ENCODE data around the gene CD82. TPM values are rescaled to one million over a fixed set of nuclear protein-coding genes. Genes with fewer than 3 reads are reported as not detected.

Gene CD82
- total and polyA plus RNA-seq, 4 experiments from 2014 or later: 130 to 260 (median 191) TPM

GRCh38 chr11:44596525-44597276, 31.2 kb downstream of the CD82 start:
- H3K27ac ChIP-seq (ENCODE audit: low read depth, low read length): peak overlapping the region; percentile 83
- peak overlapping the region; percentile 29 to 36 for H3K4me3 ChIP-seq (ENCODE audit: low read length in 2 of 2)
- H3K9me3 ChIP-seq (ENCODE audit: control insufficient read depth in 1 of 2, low read length in 2 of 2): no peaks in the 10 kb centered on the region
- intact Hi-C loops (cut with micrococcal nuclease): loop anchor here (1.0 kb wide), 3 partner anchors 15 to 31 kb away; partner anchors contain the start of gene CD82
- ChIA-PET CTCF (ENCODE audit: partially characterized antibody) (interaction anchor here (0.7 to 4.8 kb wide), 16 partner anchors 8 to 340 kb away, joined by 3 to 28 read pairs (median 6); partner anchors contain the start of gene CD82), POLR2A (ENCODE audit: partially characterized antibody) (interaction anchor here (0.7 to 18.2 kb wide), 10 partner anchors 10 to 85 kb away, joined by 3 to 287 read pairs (median 12); partner anchors contain the start of gene CD82)
- Mint-ChIP-seq H3K27ac (peak overlapping the region; percentile 94 to 99 (median 98)), H3K4me3 (peak overlapping the region; percentile 81 to 90 (median 85)), H3K27me3 (no peaks in the 10 kb centered on the region), H3K36me3 (peaks cover 19 to 34% of the 10 kb centered on the region in 2 donors), H3K4me1 (peaks cover 47 to 95% (median 76%) of the 10 kb centered on the region in 4 donors), H3K9me3 (no peaks in the 10 kb centered on the region)
- peak; percentile 82 to 92 (median 84) for DNase-seq
- H3K36me3 ChIP-seq (ENCODE audit: insufficient read depth, low read length): no peaks in the 10 kb centered on the region
- H3K4me1 ChIP-seq (ENCODE audit: insufficient read depth, low read length): peaks cover 96% of the 10 kb centered on the region
- H3K27me3 ChIP-seq (ENCODE audit: insufficient read depth, low read length): no peaks in the 10 kb centered on the region

DNA sequence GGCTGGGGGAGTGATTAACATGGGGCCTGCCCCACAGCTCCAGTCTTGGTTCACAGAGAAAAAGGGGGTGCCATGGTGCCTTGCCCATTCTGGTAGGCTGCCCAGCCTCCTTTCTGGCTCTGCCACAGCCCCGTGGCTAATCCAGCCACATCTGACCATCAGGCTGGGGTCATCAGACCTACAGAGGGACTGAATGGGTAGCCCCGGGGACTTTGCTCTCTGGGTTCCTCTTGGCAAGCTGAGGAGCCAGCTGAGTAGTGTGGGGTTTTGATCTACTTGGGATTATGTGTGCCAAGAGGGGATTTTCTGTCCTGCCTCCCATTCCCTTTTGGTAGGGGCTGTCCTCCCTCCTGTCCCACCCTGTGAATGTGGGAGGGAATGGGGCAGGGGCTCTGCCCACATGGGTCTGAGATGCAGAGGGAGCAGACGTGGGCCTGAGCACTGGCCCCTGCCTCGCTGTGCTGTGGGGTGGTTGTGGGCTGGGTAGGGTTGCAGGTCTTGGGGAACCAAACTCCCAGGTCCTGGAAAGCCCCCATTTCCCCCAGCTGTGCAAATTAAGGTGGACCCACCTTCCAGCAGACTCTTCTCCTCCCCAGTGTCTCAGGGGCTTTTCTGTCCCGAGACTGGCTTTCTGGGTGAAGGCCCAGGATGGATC, 32.0 kb downstream of the CD82 start:
- Mint-ChIP-seq H3K4me3 (peak overlapping the region; percentile 38 to 90 (median 85)), H3K36me3 (peaks cover 15 to 31% of the 10 kb centered on the region in 2 donors), H3K27ac (peak overlapping the region; percentile 94 to 99 (median 98)), H3K4me1 (peaks cover 42 to 95% (median 70%) of the 10 kb centered on the region in 4 donors), H3K9me3 (no peaks in the 10 kb centered on the region), H3K27me3 (no peaks in the 10 kb centered on the region)
- ChIA-PET CTCF (ENCODE audit: partially characterized antibody) (interaction anchor here (0.9 to 4.8 kb wide), 6 partner anchors 14 to 41 kb away, joined by 3 to 22 read pairs (median 12); partner anchors contain the start of gene CD82), POLR2A (ENCODE audit: partially characterized antibody) (interaction anchor here (0.9 to 18.2 kb wide), 7 partner anchors 10 to 84 kb away, joined by 4 to 287 read pairs (median 14); partner anchors contain the start of gene CD82)
- intact Hi-C loops (cut with micrococcal nuclease): loop anchor here (1.0 kb wide), 1 partner anchor 14 kb away; no protein-coding TSS in a partner anchor
- H3K27me3 ChIP-seq (ENCODE audit: insufficient read depth, low read length): no peaks in the 10 kb centered on the region
- peak overlapping the region; percentile 29 to 36 for H3K4me3 ChIP-seq (ENCODE audit: low read length in 2 of 2)
- H3K36me3 ChIP-seq (ENCODE audit: insufficient read depth, low read length): peaks cover 4% of the 10 kb centered on the region
- H3K27ac ChIP-seq (ENCODE audit: low read depth, low read length): peak overlapping the region; percentile 83
- no peaks in the 10 kb centered on the region for H3K9me3 ChIP-seq (ENCODE audit: control insufficient read depth in 1 of 2, low read length in 2 of 2)
- peak in 1 of 5 donors; percentile 51 for DNase-seq
- peaks cover 92% of the 10 kb centered on the region for H3K4me1 ChIP-seq (ENCODE audit: insufficient read depth, low read length)

GRCh38 chr11:44598831-44599230, 33.4 kb downstream of the CD82 start:
- H3K9me3 Mint-ChIP-seq: no peaks in the 10 kb centered on the region
- H3K27ac ChIP-seq (ENCODE audit: low read depth, low read length): peak overlapping the region; percentile 28
- no peaks in the 10 kb centered on the region for H3K27me3 ChIP-seq (ENCODE audit: insufficient read depth, low read length)
- no peaks in the 10 kb centered on the region for H3K27me3 Mint-ChIP-seq
- POLR2A ChIA-PET (ENCODE audit: partially characterized antibody): interaction anchor here (1.2 to 18.2 kb wide), 4 partner anchors 9 to 30 kb away, joined by 3 to 287 read pairs (median 106); partner anchors contain the start of gene CD82
- peak overlapping the region; percentile 79 to 94 (median 90) for H3K27ac Mint-ChIP-seq
- CTCF ChIA-PET (ENCODE audit: partially characterized antibody): interaction anchor here (1.0 to 3.2 kb wide), 8 partner anchors 11 to 42 kb away, joined by 3 to 11 read pairs (median 6); partner anchors contain the start of gene CD82
- intact Hi-C loops (cut with micrococcal nuclease): no loop called here
- peak overlapping the region in 2 of 8 donors; percentile 10 to 46 for H3K4me3 Mint-ChIP-seq
- H3K36me3 ChIP-seq (ENCODE audit: insufficient read depth, low read length): peaks cover 18% of the 10 kb centered on the region
- DNase-seq: no peak
- no peaks in the 10 kb centered on the region for H3K9me3 ChIP-seq (ENCODE audit: control insufficient read depth in 1 of 2, low read length in 2 of 2)
- no peak overlapping the region for H3K4me3 ChIP-seq (ENCODE audit: low read length in 2 of 2)
- peaks cover 9 to 27% of the 10 kb centered on the region in 2 donors for H3K36me3 Mint-ChIP-seq
- peaks cover 83% of the 10 kb centered on the region for H3K4me1 ChIP-seq (ENCODE audit: insufficient read depth, low read length)
- H3K4me1 Mint-ChIP-seq: peaks cover 36 to 82% (median 60%) of the 10 kb centered on the region in 4 donors

DNA sequence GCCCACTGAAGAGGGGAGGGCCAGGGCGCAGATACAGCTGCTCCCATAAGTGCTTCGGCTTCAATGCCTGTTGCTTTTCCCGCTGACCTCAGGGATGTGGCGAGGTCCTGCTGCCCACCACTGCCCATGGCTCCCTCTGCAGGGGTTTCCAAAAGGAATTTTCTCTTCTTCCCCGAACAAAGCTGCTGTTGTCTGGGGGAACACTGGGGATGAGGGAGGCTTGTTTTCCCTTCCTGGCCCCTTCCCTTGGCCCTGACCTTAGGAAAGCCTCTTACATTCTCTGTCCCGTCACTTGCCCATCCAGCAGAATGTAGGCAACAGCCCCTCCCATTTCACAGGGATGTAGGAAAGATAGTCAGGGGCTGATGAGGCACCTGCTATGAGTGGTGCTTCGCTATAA, 34.8 kb downstream of the CD82 start:
- H3K9me3 Mint-ChIP-seq: no peaks in the 10 kb centered on the region
- no peak overlapping the region for H3K4me3 ChIP-seq (ENCODE audit: low read length in 2 of 2)
- no peaks in the 10 kb centered on the region for H3K27me3 ChIP-seq (ENCODE audit: insufficient read depth, low read length)
- H3K27ac Mint-ChIP-seq: peak overlapping the region; percentile 31 to 89 (median 77)
- no peaks in the 10 kb centered on the region for H3K27me3 Mint-ChIP-seq
- no peak overlapping the region for H3K27ac ChIP-seq (ENCODE audit: low read depth, low read length)
- intact Hi-C loops (cut with micrococcal nuclease): no loop called here
- POLR2A ChIA-PET (ENCODE audit: partially characterized antibody): interaction anchor here (1.2 to 18.2 kb wide), 3 partner anchors 13 to 32 kb away, joined by 3 to 287 read pairs (median 210); partner anchors contain the start of gene CD82
- no peaks in the 10 kb centered on the region for H3K9me3 ChIP-seq (ENCODE audit: control insufficient read depth in 1 of 2, low read length in 2 of 2)
- H3K36me3 Mint-ChIP-seq: peaks cover 15 to 35% of the 10 kb centered on the region in 2 donors
- CTCF ChIA-PET (ENCODE audit: partially characterized antibody): interaction anchor here (1.4 to 2.5 kb wide), 4 partner anchors 8 to 43 kb away, joined by 4 to 10 read pairs (median 4); no protein-coding TSS in a partner anchor
- H3K4me1 ChIP-seq (ENCODE audit: insufficient read depth, low read length): peaks cover 69% of the 10 kb centered on the region
- peaks cover 31 to 68% (median 47%) of the 10 kb centered on the region in 4 donors for H3K4me1 Mint-ChIP-seq
- peaks cover 28% of the 10 kb centered on the region for H3K36me3 ChIP-seq (ENCODE audit: insufficient read depth, low read length)
- no peak for DNase-seq
- H3K4me3 Mint-ChIP-seq: peak overlapping the region in 1 of 8 donors; percentile 8

DNA sequence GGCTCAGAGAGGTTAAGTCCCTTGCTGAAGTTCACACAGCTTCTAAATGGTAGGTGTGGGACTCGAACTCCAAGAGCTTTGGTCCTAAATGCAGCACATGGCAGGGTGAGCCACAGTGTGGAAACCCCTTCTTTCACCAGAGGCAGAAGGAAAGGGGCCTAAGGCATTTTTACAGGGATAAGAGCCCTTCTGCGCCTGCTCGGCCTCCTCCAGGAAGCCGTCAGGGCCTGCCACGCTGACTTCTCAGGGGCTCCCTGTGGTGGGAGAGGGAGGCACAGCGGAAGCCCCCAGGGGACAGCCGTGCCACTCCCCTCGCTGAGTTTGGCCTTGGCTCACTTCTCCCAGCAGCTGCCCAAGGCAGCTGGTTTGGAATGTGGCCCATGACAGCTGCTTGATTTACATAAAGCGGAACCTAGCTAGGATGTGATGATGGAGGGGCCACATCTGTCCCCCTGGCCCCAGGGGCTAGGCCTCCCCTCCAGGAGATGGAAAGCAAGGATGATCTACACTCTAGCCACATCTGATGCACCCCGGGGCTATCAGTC, 35.4 kb downstream of the CD82 start:
- H3K27me3 ChIP-seq (ENCODE audit: insufficient read depth, low read length): no peaks in the 10 kb centered on the region
- H3K36me3 ChIP-seq (ENCODE audit: insufficient read depth, low read length): peaks cover 35% of the 10 kb centered on the region
- intact Hi-C loops (cut with micrococcal nuclease): no loop called here
- no peaks in the 10 kb centered on the region for H3K9me3 ChIP-seq (ENCODE audit: control insufficient read depth in 1 of 2, low read length in 2 of 2)
- H3K9me3 Mint-ChIP-seq: no peaks in the 10 kb centered on the region
- H3K27ac ChIP-seq (ENCODE audit: low read depth, low read length): no peak overlapping the region
- H3K4me3 ChIP-seq (ENCODE audit: low read length in 2 of 2): no peak overlapping the region
- peaks cover 63% of the 10 kb centered on the region for H3K4me1 ChIP-seq (ENCODE audit: insufficient read depth, low read length)
- H3K4me3 Mint-ChIP-seq: no peak overlapping the region
- H3K4me1 Mint-ChIP-seq: peaks cover 29 to 61% (median 42%) of the 10 kb centered on the region in 4 donors
- POLR2A ChIA-PET (ENCODE audit: partially characterized antibody): interaction anchor here (15.4 to 18.2 kb wide), 2 partner anchors 12 to 32 kb away, joined by 210 to 287 read pairs; partner anchors contain the start of gene CD82
- no peaks in the 10 kb centered on the region for H3K27me3 Mint-ChIP-seq
- peaks cover 21 to 40% of the 10 kb centered on the region in 2 donors for H3K36me3 Mint-ChIP-seq
- DNase-seq: no peak
- H3K27ac Mint-ChIP-seq: peak overlapping the region in 6 of 7 donors; percentile 53 to 88 (median 72)
- CTCF ChIA-PET (ENCODE audit: partially characterized antibody): interaction anchor here (1.4 to 2.5 kb wide), 3 partner anchors 8 to 11 kb away, joined by 4 to 10 read pairs (median 4); no protein-coding TSS in a partner anchor

DNA sequence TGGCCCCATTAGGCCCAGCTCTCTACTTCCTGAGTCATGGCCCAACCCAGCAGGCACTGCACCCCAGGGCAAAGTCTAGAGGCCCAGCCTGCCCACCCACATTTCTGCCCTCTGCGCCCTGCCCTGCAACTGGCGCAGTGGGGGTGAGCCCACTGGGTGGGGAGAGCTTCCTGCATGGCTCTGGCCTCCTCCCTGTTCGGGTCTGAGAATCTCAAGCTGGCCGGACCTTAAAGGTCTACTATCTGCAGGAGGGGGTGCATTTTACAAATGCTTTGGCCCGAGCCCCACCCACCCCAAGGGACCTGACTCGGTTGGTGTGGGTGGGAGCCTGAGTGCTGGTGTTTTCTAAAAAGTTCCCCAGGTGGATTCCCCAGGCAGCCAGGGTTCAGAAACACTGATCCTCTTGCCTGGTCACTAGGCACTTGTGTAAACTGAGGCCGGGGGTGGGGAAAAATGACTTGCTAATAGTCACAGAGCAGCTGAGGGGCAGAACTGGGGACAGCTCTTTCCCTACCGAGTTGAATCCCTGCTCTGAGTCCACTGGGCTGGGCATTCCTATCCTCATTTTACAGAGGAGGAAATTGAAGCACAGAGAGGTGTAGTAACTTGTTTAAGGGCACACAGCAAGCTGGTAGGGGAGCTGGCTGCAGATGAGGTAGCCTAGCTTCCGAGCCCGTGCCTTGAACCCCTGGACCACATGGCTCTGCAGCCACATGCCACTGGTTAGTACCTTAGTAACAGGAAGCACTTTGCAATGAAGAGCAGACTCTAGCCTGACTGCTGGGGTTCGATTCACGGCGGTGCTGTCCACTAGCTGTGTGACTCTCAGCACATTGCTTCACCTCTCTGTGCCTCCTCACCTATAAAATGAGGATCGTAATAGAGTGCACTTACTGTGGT, 36.3 kb downstream of the CD82 start:
- ChIA-PET POLR2A (ENCODE audit: partially characterized antibody) (interaction anchor here (15.4 to 18.2 kb wide), 2 partner anchors 11 to 33 kb away, joined by 210 to 287 read pairs; partner anchors contain the start of gene CD82), CTCF (ENCODE audit: partially characterized antibody) (interaction anchor here (0.6 to 1.8 kb wide), 7 partner anchors 9 to 289 kb away, joined by 3 to 5 read pairs (median 4); partner anchors contain the start of gene CD82)
- Mint-ChIP-seq H3K4me3 (peak overlapping the region in 1 of 8 donors; percentile 4), H3K27ac (peak overlapping the region; percentile 57 to 88 (median 77)), H3K27me3 (no peaks in the 10 kb centered on the region), H3K4me1 (peaks cover 22 to 53% (median 36%) of the 10 kb centered on the region in 4 donors), H3K36me3 (peaks cover 29 to 45% of the 10 kb centered on the region in 2 donors), H3K9me3 (no peaks in the 10 kb centered on the region)
- Histone ChIP-seq H3K27ac (ENCODE audit: low read depth, low read length) (peak overlapping the region; percentile 20), H3K9me3 (ENCODE audit: control insufficient read depth in 1 of 2, low read length in 2 of 2) (no peaks in the 10 kb centered on the region), H3K4me3 (ENCODE audit: low read length in 2 of 2) (no peak overlapping the region), H3K27me3 (ENCODE audit: insufficient read depth, low read length) (no peaks in the 10 kb centered on the region), H3K4me1 (ENCODE audit: insufficient read depth, low read length) (peaks cover 54% of the 10 kb centered on the region), H3K36me3 (ENCODE audit: insufficient read depth, low read length) (peaks cover 40% of the 10 kb centered on the region)
- no peak for DNase-seq
- intact Hi-C loops (cut with micrococcal nuclease): no loop called here

Data from CD4-positive, alpha-beta memory T cell (primary cell).